Measurements from ENCODE around the gene ANLN. TPM values are rescaled to one million over a fixed set of nuclear protein-coding genes. Genes with fewer than 3 reads are reported as not detected.
"Not testable (repeated sequence)": the region's sequence is repeated elsewhere in the genome, so short reads cannot be mapped to it uniquely, and the experiment has no call there.

The ANLN gene
- total RNA-seq, 1 donor from 2014 or later = 57.5 TPM

DNA sequence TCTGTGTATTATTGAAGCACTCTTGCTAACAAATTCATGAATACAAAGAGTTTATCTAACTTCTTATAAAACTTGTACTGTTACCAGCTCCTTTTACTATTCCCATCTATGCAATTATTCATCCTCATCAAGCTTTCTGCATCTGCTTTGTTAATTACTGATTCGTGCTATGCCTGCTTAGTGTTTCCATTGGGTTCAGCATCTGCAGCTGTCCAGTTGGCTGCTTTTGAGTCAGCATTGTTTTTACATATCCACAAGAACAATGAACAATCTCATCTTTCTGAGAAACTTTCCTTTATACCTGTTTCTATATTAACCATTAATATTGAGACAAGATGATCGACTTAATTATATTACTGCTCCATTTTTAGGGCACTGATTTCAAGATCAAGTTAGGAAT is 19.6 kb upstream of the ANLN start:
- intact Hi-C loops (cut with micrococcal nuclease) = no loop called here

DNA sequence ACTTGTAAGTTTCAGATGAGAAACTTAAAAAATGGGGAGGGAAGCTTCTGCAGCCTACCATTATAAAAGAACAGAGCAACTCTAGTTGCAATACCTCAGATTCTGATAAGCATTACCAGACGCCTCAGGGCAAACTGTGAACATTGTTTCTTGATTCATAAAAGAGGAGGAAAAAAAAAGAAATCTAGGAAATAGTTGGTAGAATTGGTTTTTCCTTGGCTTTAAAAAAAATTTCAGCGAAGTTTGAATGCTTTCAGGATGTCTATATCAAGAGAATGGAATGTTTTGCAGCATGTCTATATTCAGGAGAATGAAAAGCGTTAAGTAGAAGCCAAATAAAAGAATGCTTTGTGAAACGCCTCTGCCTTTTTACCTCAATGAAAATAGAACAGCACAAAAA is 17.5 kb upstream of the ANLN start:
- intact Hi-C loops (cut with micrococcal nuclease) = no loop called here

DNA sequence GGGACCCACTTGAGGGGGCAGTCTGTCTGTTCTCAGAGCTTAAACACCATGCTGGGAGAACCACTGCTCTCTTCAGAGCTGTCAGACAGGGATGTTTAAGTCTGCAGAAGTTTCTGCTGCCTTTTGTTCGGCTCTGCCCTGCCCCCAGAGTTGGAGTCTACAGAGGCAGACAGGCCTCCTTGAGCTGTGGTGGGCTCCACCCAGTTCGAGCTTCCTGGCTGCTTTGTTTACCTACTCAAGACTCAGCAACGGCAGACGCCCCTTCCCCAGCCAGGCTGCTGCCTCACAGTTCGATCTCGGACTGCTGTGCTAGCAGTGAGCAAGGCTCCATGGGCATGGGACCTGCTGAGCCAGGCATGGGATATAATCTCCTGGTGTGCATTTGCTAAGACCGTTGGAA is 11.1 kb upstream of the ANLN start:
- intact Hi-C loops (cut with micrococcal nuclease) = loop anchor here (1.0 kb wide), 1 partner anchor 11 kb away; a partner anchor contains a TSS

DNA sequence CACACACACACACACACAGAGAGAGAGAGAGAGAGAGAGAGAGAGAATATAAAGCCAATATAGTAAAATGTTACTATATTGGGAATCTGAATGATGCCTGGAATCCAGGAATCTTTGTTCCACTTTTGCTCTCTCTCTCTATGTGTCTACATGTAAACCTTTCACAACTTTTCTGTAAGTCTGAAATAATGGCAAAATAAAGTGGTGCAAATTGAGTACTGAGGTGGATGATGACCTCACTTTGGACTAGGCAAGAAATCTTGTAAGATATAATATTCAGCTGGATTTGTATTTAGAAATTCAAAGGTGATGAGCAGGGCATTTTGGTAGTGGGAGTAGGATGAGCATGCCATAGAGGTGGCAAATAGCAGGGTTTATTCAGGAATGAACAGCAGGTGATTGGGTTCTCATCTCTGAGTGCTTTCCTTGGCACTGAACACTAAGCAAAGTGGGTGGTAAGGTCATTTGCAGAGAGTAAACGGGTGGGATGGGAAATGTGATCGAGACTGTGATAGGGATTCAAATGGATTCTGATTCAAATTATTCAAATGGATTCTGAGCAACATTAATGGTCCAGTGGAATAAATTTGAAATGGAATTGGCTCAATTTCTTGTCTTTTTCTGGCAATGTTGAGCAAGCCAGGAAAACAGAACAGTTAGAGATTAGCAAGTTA is 9.7 kb upstream of the ANLN start:
- intact Hi-C loops (cut with micrococcal nuclease) = loop anchor here (1.0 kb wide), 1 partner anchor 8 kb away; no protein-coding TSS in a partner anchor

DNA sequence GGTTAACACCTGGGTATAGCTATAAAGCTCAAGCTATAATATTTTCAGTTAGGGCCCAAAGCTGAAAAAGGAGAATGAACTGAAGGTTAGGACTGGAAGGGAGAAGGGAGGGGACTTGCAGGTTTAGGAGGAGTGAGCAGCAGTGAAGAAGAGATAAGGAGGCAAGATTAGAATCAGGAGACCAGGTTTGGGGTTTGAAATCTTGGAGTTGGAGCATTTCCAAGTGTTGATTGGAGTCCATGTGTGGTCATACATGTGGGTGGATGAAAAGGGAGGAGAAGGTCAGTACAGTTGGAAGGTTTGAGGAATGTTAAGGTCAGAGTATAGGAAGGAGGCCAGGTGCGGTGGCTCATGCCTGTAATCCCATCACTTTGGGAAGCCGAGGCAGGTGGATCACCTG is 8.6 kb upstream of the ANLN start:
- intact Hi-C loops (cut with micrococcal nuclease) = no loop called here

DNA sequence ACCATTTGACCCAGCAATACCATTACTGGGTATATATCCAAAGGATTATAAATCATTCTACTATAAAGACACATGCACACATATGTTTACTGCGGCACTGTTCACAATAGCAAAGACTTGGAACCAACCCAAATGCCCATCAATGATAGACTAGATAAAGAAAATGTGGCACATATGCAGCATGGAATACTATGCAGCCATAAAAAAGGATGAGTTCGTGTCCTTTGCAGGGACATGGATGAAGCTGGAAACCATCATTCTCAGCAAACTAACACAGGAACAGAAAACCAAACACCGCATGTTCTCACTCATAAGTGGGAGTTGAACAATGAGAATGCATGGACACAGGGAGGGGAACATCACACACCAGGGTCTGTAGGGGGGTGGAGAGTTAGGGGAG is 6.4 kb upstream of the ANLN start:
- intact Hi-C loops (cut with micrococcal nuclease) = not testable (repeated sequence)

DNA sequence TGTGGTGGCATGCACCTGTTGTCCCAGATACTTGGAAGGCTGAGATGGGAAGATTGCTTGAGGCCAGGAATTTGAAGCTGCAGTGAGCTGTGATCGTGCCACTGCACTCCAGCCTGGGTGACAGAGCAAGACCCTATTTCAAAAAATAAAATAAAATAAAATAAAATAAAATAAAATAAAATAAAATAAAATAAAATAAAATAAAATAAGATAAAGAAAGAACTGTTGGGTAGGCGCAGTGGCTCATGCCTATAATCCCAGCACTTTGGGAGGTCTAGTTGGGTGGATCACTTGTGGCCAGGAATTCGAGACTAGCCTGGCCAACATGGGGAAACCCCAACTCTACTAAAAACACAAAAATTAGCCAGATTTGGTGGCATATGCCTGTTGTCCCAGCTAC is 4.0 kb upstream of the ANLN start:
- intact Hi-C loops (cut with micrococcal nuclease) = not testable (repeated sequence)

DNA sequence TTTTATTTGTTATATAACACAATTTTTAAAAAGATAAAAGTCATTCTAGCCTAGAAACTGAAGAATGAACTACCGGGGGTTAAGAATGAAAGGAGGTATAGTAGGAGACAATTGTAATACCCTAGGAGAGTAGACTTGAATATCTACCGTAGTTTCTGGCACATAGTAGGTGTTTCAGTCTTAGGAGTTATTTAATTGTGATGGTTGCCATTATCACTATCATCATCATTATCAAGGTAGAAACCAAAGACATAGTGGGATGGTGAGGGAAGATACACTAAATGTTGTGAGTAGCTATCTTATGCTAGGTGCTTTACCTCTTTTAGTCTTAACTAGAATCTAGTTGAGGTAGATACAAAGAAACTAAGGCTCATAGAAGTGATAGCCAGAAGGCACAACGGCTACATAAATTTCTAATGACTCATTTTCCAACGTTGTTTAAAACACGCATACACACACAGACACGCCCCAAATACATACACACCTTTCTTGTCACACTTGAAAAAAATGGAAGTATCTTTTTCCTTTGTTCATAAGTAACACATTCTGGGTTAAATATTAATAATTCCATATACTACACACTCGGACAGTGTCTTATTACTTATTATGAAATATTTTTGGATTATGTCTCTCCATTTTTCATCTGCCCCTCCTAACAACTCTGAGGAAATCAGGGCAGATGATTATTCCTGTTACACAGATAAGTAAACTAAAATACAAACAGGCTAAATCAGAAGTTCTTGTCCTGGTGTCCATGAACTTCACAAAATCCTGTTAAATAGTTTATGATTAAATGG is 2.0 kb upstream of the ANLN start:
- intact Hi-C loops (cut with micrococcal nuclease) = loop anchor here (1.0 kb wide), 1 partner anchor 8 kb away; no protein-coding TSS in a partner anchor

DNA sequence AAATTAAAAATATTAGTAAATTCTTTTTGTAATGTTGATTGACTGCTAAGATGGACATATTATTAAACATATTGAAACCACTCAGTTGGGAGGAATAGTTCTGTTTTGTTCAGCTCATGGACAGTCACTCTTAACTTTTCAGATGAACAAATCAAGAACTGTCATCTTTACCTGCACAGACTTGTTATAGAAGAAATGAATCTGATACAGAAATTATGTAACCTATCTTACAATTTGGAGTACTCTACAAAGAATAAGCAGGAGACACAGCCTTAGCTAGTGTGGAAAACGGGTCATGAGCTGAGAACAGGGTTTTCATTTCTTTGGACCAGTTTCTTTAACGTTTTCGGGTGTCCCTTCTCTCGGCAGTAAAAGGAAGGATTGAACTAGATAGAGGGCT is 1.2 kb upstream of the ANLN start:
- intact Hi-C loops (cut with micrococcal nuclease) = loop anchor here (1.0 kb wide), 1 partner anchor 9 kb away; no protein-coding TSS in a partner anchor

DNA sequence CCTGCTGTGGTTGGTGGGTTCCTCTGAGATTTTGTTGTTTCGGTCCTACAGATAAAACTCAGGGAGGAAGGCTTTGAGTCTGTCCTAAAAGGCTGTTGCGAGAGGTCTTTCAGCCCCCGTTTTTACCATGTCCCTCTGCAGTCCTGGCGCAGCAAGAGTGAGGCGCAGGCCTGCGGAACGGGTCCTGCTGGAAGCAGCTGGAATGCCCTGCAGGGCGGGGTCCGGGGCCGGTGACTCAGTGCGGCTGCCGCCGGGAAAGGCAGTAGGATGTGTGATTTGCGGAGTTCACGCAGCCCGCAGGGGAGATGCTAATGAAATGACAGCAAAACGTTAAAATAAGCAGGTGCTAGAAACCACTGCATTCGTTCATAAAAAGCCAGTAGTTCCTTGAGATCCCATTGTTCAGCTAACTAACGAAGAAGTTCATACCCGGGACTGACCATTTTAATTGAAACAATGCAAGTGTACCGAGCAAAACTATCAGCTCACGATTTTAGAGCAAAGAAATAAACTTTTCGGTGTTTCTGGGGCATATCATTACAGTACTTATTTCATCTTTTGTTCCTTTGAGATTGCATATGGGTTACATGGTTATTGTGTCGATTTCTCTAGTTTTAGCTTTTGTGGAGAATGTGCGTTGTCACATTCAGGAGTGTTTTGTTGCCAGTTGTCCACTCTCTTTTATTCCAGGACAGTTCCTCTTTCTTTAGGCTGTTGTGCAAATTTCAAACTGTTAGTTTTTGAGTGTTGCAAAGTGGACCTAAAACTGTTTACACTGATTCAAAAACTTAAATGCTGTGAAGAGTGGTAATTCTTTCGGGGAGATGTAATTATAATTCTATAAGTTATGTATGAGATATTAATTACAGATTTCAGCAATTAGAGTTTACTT is 783 bp downstream of the ANLN start:
- intact Hi-C loops (cut with micrococcal nuclease) = loop anchor here (1.0 to 10.0 kb wide), 8 partner anchors 238 to 1784 kb away; partner anchors contain the start of genes ELMO1 and STARD3NL

DNA sequence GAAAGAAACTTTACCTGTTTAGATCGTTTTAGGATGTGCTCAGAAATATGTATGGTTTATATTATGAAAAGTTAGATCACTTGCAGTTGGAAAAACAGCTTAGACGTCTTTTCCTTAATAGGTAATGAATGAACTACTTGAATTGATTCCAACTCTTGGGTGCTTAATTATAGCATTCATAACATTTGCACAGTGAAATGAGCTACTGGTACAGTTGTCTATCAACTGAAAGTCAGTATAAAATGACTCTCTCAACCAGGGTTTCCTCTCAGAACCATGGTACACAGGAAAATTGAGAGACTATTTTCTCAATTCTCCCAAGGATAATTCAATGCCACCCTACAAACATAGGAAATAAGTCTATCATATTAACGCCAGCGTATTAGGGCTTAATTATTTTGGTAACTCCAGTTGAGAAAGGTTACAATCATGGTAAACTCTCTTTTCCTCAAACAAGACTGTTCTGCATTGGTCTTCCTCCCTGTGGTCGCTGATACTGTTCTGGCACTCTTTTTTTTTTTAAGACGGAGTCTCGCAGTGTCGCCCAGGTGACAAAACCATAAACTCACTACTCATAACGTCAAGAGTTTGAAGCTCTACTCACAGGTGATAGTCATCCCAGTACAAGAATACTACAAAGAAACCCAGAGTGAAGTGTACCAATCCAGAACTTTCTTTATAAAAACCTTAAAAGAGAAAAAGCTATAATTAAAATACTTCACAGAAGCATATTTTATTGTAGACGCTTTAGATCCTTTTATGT is 2.0 kb downstream of the ANLN start:
- intact Hi-C loops (cut with micrococcal nuclease) = loop anchor here (1.0 to 10.0 kb wide), 6 partner anchors 239 to 1783 kb away; partner anchors contain the start of genes ELMO1 and STARD3NL

DNA sequence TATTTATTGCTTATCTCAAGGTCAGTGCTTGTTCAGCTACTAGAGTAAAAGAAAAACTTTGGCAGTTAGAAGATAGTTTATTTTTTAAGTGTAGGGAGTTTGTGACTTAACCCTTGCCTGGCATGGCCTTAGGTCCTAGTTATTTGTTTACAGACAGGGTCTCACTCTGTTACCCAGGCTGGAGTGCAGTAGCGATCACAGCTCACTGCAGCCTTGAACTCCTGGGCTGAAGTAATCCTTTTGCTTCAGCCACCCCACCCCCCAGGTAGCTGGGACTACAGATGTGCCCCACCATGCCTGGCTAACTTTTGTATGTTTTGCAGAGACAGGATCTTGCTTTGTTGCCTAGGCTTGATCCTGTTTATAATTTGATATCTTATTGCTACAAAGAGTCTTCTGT is 4.2 kb downstream of the ANLN start:
- intact Hi-C loops (cut with micrococcal nuclease) = loop anchor here (5.0 to 10.0 kb wide), 4 partner anchors 283 to 1781 kb away; partner anchors contain the start of genes ELMO1 and STARD3NL

DNA sequence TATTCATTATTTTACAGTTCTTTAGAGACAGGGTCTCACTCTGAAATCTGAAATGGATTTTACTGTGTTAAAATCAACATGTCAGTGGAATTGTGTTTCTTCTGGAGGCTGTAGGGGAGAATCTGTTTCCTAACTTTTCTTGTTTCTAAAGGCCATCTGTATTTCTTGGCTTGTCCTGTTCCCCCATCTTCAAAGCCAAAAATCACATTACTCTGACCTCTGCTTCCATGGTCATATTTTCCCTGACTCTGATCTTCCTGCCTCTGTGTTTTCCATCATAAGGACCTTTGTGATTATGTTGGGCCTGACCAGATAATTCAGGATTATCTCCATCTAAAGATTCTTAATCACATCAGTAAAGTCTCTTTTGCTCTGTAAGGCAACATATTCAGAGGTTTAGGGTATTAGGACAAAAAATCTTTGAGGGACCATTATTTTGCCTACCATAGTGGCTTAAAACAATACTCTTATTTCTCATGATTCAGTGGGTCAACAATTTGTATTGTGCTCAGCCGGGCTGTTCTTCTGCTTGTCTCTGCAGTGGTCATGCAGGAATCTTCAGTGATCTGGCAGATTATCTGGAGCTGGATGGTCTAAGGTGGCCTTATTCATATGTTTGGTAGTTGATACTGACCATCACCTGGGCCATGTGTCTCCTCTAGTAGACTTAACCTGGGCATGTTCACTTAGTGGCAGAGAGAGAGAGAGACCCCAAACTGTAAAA is 5.7 kb downstream of the ANLN start:
- intact Hi-C loops (cut with micrococcal nuclease) = loop anchor here (10.0 kb wide), 2 partner anchors 1049 to 1779 kb away; partner anchors contain the start of genes ELMO1 and STARD3NL

DNA sequence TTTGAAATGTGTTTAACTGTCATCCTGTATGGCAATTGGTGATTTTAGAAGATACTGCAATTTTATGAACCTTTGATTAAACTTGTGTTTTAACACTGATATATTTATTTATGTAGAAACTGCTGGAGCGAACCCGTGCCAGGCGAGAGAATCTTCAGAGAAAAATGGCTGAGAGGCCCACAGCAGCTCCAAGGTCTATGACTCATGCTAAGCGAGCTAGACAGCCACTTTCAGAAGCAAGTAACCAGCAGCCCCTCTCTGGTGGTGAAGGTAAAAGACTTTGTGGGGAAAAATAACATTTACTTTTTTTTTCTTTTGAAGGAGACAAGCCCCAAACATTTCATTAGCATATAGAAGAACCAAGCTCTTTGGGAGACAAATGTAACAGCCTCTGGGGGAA is 6.5 kb downstream of the ANLN start:
- intact Hi-C loops (cut with micrococcal nuclease) = loop anchor here (10.0 kb wide), 2 partner anchors 1049 to 1779 kb away; partner anchors contain the start of genes ELMO1 and STARD3NL

DNA sequence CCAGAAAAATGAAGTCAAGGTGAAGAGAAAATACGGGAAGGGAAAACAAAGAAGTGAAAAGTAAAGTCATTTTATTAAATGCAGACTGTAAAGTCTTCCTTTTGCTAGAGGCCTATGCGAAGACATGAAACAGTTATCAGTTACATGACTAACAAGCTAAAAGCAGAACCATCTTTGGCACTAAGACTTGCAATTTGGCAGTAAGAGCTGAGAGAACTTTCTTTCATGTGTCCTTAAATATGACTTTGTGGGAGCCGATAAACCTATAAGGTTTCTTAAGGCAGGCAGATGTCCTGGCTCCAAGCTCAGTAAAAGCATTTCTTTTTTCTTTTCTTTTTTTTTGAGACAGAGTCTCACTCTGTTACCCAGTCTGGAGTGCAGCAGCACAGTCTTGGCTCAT is 10.4 kb downstream of the ANLN start:
- intact Hi-C loops (cut with micrococcal nuclease) = no loop called here

DNA sequence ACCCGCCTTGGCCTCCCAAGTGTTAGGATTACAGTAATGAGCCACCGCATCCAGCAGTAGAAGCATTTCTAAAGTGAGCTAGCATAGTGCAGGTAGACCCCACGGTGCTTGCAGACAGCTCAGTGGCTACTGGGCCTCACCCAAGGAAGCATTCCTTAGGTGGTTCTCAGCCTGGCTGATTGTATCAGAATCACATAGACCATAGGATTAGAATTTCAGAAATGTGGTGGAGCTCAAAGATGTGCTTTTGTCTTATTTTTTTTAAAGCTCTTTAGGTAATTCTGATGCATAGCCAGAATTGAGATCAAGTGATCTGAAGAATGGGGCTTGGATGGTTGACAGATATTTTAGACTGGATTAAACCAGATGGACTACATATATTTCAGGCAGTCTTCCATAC is 10.9 kb downstream of the ANLN start:
- intact Hi-C loops (cut with micrococcal nuclease) = no loop called here

DNA sequence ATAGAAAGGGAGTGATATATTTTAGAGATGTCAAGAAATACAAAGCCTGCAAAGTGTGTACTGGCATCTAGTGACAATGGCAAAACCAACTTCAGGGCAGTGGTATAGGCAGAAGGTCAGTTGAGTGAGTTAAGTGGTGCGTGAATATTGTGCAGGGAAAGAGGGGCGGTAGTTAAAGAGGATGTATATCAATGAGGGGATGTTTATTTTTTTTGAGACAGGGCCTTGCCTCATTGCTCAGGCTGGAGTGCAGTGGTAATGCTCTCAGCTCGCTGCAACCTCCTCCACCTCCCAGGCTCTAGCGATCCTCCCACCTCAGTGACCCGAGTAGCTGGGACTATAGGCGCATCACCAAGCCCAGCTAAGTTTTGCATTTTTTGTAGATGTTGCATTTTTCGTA is 13.8 kb downstream of the ANLN start:
- intact Hi-C loops (cut with micrococcal nuclease) = no loop called here

DNA sequence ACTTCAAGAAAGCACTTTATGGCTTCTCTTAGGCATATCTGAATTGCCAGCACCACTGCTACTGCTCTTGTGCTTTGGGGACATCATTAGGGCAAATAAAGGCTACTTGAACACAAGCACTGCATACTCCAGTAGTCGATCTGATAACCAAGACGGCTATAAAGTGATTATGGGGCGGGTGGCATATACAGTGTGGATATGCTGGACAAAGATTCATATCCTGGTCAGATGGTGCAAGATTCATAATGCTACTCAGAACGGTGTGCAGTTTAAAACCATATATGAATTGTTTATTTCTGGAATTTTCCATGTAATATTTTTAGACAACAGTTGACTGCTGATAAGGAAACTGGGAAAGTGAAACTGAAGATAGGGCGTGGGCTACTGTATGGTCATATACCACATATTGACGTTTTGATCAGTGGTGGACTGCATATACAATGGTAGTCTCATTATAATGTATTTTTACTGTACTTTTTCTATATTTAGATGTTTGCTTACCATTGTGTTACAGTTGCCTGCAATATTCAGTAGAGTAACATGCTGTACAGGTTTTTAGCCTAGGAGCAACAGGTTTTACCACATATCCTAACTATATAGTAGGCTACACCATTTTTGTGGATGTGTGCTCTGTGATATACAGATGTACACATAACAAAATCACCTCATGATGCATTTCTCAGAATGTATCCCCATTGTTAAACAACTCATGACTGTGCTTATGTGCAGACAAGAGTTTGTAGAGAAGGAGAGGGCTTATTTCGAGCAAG is 15.2 kb downstream of the ANLN start:
- intact Hi-C loops (cut with micrococcal nuclease) = loop anchor here (5.0 kb wide), 1 partner anchor 38 kb away; a partner anchor contains a TSS

DNA sequence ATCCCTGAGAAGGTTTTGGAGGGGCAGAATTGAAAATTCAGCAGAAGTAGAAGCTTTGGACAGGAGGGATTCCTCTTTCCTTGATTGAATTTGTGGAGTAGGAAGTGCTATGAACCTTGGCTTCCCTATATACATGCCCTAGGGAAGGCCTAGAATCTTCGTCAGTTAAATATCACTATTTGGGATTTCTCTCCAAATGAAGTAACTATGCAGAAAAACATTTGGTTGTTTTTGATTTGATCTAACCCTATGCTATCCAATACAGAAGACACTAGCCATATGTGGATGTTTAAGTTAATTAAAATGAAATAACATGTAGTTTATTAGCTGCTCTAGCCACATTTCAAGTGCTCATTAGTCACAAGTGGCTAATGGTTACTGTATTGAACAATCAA is 15.7 kb downstream of the ANLN start:
- intact Hi-C loops (cut with micrococcal nuclease) = loop anchor here (5.0 kb wide), 1 partner anchor 38 kb away; a partner anchor contains a TSS
